ENCODE measurements around the gene DAD1.
"Not testable (repeated sequence)": the region's sequence is repeated elsewhere in the genome, so short reads cannot be mapped to it uniquely, and the experiment has no call there.

The DAD1 gene

DNA sequence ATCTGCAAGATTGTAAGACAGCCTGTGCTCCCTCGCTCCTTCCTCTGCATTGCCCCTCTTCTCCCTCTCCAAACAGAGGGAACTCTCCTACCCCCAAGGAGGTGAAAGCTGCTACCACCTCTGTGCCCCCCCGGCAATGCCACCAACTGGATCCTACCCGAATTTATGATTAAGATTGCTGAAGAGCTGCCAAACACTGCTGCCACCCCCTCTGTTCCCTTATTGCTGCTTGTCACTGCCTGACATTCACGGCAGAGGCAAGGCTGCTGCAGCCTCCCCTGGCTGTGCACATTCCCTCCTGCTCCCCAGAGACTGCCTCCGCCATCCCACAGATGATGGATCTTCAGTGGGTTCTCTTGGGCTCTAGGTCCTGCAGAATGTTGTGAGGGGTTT is 37.4 kb downstream of the DAD1 start:
- no peak for DNase-seq

DNA sequence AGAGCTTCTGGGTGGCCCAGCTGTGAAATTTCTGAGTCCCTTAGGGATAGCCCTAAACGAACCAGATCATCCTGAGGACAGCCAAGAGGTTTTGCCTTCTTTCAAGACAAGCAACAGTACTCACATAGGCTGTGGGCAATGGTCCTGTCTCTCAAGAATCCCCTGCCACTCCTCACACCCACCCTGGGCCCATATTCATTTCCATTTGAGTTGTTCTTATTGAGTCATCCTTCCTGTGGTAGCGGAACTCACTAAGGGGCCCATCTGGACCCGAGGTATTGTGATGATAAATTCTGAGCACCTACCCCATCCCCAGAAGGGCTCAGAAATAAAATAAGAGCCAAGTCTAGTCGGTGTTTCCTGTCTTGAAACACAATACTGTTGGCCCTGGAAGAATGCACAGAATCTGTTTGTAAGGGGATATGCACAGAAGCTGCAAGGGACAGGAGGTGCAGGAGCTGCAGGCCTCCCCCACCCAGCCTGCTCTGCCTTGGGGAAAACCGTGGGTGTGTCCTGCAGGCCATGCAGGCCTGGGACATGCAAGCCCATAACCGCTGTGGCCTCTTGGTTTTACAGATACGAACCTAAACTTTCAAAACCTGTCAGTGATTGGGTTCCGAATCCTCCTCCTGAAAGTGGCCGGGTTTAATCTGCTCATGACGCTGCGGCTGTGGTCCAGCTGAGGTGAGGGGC is 38.9 kb downstream of the DAD1 start:
- DNase-seq: no peak

DNA sequence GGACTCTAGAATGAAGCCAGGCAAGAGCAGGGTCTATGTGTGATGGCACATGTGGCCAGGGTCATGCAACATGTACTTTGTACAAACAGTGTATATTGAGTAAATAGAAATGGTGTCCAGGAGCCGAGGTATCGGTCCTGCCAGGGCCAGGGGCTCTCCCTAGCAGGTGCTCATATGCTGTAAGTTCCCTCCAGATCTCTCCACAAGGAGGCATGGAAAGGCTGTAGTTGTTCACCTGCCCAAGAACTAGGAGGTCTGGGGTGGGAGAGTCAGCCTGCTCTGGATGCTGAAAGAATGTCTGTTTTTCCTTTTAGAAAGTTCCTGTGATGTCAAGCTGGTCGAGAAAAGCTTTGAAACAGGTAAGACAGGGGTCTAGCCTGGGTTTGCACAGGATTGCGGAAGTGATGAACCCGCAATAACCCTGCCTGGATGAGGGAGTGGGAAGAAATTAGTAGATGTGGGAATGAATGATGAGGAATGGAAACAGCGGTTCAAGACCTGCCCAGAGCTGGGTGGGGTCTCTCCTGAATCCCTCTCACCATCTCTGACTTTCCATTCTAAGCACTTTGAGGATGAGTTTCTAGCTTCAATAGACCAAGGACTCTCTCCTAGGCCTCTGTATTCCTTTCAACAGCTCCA is 39.6 kb downstream of the DAD1 start:
- DNase-seq: no peak

DNA sequence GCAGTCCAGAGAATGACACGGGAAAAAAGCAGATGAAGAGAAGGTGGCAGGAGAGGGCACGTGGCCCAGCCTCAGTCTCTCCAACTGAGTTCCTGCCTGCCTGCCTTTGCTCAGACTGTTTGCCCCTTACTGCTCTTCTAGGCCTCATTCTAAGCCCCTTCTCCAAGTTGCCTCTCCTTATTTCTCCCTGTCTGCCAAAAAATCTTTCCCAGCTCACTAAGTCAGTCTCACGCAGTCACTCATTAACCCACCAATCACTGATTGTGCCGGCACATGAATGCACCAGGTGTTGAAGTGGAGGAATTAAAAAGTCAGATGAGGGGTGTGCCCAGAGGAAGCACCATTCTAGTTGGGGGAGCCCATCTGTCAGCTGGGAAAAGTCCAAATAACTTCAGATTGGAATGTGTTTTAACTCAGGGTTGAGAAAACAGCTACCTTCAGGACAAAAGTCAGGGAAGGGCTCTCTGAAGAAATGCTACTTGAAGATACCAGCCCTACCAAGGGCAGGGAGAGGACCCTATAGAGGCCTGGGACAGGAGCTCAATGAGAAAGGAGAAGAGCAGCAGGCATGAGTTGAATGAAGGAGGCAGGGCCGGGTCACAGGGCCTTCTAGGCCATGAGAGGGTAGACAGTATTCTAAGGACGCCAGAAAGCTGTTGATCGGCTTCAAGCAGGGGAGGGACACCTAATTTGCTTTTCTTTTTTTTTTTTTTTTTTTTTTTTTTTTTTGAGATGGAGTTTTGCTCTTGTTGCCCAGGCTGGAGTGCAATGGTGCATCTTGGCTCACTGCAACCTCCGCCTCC is 40.9 kb downstream of the DAD1 start:
- no peak for DNase-seq

DNA sequence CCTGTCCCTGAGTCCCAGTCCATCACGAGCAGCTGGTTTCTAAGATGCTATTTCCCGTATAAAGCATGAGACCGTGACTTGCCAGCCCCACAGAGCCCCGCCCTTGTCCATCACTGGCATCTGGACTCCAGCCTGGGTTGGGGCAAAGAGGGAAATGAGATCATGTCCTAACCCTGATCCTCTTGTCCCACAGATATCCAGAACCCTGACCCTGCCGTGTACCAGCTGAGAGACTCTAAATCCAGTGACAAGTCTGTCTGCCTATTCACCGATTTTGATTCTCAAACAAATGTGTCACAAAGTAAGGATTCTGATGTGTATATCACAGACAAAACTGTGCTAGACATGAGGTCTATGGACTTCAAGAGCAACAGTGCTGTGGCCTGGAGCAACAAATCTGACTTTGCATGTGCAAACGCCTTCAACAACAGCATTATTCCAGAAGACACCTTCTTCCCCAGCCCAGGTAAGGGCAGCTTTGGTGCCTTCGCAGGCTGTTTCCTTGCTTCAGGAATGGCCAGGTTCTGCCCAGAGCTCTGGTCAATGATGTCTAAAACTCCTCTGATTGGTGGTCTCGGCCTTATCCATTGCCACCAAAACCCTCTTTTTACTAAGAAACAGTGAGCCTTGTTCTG is 41.6 kb downstream of the DAD1 start:
- no peak for DNase-seq

DNA sequence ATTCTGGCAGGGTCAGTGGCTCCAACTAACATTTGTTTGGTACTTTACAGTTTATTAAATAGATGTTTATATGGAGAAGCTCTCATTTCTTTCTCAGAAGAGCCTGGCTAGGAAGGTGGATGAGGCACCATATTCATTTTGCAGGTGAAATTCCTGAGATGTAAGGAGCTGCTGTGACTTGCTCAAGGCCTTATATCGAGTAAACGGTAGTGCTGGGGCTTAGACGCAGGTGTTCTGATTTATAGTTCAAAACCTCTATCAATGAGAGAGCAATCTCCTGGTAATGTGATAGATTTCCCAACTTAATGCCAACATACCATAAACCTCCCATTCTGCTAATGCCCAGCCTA is 42.3 kb downstream of the DAD1 start:
- DNase-seq: no peak

DNA sequence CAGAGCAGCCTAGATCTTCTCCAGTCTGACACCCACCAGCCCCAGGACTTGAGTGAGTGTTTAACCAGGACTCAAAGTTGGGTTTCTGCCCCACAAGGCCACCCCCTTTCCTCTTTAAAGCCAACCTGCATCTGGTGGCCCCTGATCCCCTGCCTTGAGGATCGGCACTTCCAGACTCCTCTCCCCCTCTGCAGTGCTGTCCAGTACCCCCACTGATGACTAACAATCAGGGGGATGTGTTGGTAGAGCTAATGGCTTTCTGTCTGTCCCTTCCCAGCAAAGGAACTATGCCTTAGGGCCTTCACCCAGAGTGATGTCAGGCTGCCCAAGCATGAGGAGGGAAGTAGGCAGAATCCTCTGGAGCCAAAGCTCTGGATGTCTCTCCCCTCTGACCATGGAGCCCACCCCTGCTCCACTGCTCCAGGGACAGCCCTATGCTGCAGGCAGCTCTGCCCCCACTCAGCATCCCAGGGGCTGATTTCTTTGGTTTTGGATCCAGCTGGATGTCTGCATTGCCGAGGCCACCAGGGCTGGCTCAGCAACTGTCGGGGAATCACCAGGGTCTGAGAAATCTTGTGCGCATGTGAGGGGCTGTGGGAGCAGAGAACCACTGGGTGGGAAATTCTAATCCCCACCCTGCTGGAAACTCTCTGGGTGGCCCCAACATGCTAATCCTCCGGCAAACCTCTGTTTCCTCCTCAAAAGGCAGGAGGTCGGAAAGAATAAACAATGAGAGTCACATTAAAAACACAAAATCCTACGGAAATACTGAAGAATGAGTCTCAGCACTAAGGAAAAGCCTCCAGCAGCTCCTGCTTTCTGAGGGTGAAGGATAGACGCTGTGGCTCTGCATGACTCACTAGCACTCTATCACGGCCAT is 42.9 kb downstream of the DAD1 start:
- DNase-seq: no peak

DNA sequence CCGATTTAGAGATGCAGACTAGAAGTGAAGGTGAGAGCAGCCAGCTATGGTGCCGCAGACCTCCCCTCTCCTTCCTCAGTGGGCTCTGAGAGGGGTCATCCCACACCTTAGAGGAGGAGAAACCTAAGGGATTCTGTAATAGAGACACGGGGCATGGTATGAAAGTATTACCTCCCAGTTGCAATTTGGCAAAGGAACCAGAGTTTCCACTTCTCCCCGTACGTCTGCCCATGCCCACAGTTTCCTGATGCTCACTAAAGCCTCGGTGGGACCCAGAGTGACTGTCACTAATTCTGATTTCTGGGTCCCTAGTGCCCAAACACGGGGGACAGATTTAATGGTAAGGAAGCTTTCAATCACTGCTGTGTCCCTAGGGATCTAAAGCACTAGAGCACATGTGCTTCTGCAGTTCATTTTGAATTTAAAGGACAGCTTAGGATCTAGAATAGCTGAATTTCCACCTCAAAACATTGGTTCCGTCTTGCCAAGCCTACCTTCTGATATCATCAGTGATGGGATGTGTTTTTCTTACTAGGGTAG is 44.1 kb downstream of the DAD1 start:
- no peak for DNase-seq

DNA sequence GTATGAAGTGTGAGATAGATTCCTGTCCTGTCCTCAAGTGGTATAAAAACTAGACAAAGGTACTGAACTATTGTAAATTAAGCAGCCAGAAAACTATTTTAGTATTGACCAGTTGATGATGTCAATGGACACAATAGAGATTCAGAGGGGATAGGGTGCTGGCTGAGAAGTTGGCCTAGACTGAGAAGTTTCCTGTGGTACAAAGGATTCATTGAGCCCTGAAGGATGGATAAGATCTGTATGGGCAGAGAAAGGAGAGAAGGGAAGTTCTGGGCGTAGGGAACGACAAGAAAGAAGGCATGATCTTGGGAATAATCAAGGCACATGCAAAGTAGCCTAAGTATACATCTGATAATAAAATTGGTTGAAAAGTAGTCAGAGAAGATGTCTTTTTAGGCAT is 44.6 kb downstream of the DAD1 start:
- DNase-seq: no peak

DNA sequence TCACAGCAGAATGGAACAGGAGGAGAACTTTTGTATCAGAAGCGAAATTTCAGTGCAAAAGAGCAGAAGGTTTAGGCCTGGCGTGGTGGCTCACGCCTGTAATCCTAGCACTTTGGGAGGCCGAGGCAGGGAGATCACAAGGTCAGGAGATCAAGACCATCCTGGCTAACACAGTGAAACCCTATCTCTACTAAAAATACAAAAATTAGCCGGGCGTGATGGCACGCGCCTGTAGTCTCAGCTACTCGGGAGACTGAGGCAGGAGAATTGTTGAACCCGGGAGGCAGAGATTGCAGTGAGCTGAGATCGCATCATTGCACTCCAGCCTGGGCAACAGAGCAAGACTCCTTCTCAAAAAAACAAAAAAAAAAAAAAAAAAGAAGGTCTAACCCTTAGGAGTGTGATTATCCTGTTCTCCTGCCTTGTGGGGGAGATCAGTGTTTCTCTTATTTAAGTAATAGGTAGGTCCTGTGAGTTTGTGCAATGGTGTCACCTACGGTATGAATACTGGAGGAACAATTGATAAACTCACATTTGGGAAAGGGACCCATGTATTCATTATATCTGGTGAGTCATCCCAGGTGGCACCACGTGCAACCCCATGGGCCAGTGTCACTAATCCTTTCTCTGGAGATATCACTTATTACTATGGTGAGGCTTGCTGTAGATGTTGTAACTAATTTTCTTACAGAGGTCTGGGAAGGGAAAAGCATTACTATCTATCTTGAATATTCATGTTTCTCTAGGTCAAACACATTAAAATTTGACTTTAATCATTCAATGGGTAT is 45.3 kb downstream of the DAD1 start:
- not testable (repeated sequence) for DNase-seq

DNA sequence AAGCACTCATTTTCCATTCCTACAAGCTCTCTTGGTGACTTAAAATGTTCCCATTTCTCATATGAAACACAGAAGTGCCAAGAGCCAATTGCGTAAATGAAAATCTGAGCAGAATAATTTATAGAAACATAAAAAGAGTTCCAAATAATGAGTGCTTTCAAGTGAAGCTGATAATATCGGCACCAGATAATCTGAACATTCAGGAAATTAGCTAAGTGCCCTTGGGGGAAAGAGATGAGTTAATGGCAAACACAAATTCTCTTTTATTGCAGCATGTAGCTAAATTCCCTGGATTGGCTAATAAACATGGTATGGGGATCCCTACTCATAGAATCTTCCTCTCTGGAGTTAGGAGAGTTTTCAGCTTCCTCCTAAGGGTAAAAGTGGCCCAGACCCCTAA is 46.7 kb downstream of the DAD1 start:
- DNase-seq: no peak

DNA sequence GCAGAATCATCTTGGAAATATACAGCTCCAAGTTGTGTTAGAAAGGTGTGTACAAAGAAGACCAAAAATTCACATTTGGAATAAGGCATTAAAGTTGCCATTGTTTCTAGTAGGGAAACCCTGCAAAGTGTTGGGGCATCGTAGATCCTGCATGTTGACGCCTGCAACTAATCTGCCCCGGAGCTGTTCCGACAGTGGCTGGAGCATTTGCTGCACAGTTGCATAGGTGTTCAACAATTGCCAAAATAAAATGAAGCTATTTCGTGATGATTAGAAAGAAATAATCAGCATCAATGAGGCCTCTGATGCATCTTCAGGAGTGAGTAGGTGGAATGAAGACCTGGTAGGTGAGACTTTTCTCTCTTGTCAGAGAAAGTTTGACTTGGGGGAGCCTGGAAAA is 47.3 kb downstream of the DAD1 start:
- DNase-seq: no peak

DNA sequence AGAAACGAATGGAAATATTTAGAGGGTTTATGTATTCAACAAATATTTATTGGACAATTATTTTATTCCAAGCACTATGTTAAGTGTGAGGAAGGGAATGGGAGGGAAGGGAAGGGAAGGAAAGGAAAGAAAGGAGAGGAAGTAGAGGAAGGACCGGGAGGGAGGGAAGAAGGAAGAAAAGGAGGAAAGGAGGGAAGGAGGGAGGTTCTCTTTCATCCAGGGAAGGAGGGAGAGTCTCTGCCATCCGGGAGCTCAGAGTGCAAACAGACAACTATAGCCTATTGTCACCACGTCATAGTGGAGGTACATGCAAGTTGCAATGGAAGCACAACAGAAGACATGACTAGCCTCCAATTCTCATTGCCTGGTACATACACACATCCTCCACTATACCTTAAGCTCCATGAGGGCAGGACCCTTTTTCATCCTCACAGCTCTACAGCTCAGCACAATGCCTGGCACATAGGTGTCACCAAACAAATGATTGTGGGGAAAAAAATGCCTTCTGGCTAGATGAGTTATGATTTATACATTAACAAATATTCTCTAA is 48.1 kb downstream of the DAD1 start:
- DNase-seq: no peak

DNA sequence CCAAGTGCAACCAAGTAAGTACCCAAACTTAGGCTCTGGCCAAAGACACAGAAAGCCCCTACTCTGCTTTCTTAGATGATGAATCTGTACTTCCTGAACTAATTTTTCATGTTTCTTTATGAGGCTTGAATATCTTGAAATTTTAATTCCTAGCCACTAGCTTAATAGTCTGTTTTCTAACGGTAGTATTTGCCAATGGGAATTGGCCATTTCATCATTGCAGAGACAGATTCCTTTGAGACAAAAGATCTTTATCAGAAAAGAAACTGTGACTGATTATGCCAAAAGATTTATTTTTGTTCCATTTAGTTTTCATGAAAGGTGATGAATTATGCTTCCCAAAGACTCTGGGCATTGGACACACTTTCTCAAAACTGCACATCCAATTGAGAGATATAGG is 48.7 kb downstream of the DAD1 start:
- DNase-seq: no peak

DNA sequence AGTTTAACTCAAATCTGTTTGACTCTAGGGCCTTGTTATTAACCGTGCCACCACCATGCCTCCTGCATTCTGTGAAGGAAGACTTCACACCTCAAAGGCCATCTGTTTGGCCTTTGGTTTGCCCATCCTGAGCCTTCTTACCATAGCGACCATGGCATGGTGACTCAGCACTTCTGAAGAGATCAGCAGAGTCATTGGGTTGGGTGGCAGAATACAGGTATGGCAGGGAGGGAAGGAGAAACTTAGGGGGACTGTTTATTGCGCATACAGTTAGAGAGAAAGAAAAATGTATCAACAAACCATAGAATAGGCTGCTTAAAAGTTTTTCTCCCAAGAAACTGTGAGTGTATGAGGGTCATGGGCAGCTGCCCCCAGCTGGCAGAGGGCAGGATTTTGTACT is 49.2 kb downstream of the DAD1 start:
- DNase-seq: no peak

DNA sequence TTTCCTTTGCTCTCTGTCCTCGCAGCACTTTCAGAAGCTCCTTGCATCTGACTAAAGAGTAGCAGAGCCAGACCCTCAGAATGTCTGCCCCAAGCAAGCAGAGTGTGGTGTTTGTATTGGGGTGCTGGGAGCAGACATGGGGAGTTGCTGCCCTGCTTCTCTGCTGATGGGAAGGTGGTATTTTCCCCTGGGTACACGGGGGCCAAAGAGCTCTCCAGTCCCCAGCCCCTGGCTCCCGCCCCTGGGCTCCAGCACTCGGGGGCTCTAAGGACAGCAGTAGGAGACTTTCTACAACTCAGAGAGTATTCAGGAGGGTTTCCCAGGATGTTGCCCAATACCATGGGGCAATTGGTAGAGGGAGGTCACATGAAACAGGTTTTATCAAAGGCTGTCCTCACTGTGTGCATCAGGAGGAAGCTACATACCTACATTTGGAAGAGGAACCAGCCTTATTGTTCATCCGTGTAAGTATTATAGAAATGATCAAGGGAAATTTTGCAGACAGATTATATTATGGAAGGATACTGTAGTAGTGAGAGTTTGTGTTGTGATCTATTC is 50.3 kb downstream of the DAD1 start:
- no peak for DNase-seq

DNA sequence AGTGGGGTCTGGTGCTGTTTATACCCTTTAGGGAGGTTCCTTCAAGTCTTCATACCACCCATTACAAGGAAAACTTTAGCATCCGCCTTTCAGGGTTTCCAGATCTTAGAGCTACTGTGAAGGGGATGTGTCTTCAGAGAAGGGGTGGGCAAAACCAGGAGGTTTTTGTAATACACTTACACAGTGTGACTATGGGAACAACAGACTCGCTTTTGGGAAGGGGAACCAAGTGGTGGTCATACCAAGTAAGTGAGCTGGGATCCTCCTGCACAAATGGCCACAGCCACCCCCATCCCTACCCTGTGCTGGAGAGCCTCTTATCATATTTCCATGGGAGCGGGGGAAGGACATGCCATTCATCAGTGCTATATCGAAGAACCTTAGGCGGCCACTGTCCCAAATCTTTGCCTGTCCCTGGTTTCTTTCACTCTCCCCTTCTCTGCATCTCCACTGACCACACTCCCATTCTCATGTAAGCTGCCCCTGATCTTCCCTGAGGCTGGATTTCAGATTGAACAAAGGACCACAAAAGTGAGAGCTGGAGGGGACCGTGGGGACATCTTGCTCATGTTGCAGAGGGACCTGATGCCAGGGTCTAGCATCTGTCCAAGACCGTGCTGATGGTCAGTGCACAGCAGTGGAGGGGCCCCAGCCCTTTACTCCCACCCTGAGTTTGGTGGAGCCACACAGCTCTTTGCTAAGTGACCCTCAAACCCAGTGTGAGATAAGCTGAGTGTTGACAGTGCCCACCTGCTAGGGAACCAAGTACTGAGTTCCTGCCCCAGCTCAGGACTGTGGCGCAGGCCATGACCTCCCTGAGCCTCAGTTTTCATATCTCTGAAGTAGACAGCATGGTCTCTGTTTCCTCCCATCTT is 51.4 kb downstream of the DAD1 start:
- DNase-seq: no peak

DNA sequence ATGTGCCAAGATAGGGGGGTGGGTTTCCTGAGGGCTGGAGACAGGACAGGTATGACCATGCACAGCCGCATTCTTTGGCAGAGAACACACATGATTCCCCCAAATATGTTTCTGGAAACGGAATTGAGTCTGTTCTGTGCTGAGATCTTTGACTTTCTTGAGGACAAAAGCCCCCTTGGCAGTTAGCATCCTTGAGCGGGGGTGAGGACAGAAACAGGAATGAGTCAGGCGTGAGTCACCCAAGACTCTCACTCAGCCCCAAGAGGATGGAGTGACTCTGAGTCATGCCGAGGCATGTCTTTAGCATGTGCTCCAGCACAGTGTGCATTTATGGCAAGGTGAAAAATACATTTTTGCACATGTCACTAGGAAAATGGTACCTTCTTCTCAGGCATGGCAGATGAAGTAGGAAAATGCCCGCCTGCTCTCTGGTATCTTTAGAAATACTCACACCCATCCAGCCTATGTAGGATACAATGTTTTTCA is 52.1 kb downstream of the DAD1 start:
- DNase-seq: peak in 1 of 14 donors; percentile 3

DNA sequence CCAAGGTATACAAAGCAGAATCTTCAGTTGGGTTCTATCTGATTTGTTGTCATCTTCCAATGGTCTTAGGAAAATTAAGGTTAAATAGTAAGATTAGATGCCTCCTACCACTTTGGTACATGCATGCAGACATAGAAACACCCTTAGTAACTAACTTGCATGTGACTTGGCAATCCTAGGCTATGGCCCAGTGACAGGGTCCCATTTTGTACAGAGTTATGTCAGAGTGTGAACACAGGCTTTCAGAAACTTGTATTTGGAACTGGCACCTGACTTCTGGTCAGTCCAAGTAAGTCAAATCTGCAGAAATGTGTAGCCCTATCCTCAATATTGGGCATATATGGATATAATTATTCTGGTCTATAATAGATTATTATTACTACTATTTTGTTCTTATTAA is 53.1 kb downstream of the DAD1 start:
- no peak for DNase-seq
